ENCODE data around the gene DYNC2H1.

DYNC2H1 gene

GRCh38 chr11:103108933-103109817 lies at the start of gene DYNC2H1:
TSS of gene DYNC2H1 (plus strand) at chr11:103109426. CDS start at chr11:103109575, 149 bp downstream.
- Histone ChIP-seq H3K4me1 (ENCODE audit: control insufficient read depth in 1 of 2, insufficient read depth in 2 of 2, low read length in 2 of 2) (no peaks in the 10 kb centered on the region), H3K9me3 (ENCODE audit: control insufficient read depth in 1 of 2, low read length in 2 of 2) (no peaks in the 10 kb centered on the region), H3K27ac (ENCODE audit: low read depth, low read length) (peak within 1 kb of the TSS; percentile 13), H3K27me3 (ENCODE audit: control insufficient read depth in 1 of 2, insufficient read depth in 2 of 2, low read length in 2 of 2) (no peaks in the 10 kb centered on the region), H3K9ac (ENCODE audit: low read depth in 1 of 2, low read length in 2 of 2) (peak within 1 kb of the TSS; percentile 42 to 78), H3K36me3 (ENCODE audit: control insufficient read depth in 1 of 2, insufficient read depth in 2 of 2, low read length in 2 of 2) (no peaks in the 10 kb centered on the region), H3K4me3 (ENCODE audit: low read depth in 1 of 2, low read length in 2 of 2) (peak within 1 kb of the TSS; percentile 83 to 85)

- no peak overlapping the region for H3K27ac ChIP-seq (ENCODE audit: low read depth, low read length)
Observed at GRCh38 chr11:103061656-103062055, 47.6 kb upstream of the DYNC2H1 start.

GRCh38 chr11:103067118-103067517 lies 42.1 kb upstream of the DYNC2H1 start:
- H3K36me3 ChIP-seq (ENCODE audit: control insufficient read depth in 1 of 2, insufficient read depth in 2 of 2, low read length in 2 of 2) = peaks cover 9 to 18% of the 10 kb centered on the region in 2 donors
- no peaks in the 10 kb centered on the region for H3K27me3 ChIP-seq (ENCODE audit: control insufficient read depth in 1 of 2, insufficient read depth in 2 of 2, low read length in 2 of 2)
- no peak overlapping the region for H3K4me3 ChIP-seq (ENCODE audit: low read depth in 1 of 2, low read length in 2 of 2)
- no peak overlapping the region for H3K27ac ChIP-seq (ENCODE audit: low read depth, low read length)
- H3K9ac ChIP-seq (ENCODE audit: low read depth in 1 of 2, low read length in 2 of 2) = no peak overlapping the region
- H3K4me1 ChIP-seq (ENCODE audit: control insufficient read depth in 1 of 2, insufficient read depth in 2 of 2, low read length in 2 of 2) = peaks cover 4 to 19% of the 10 kb centered on the region in 2 donors
- H3K9me3 ChIP-seq (ENCODE audit: control insufficient read depth in 1 of 2, low read length in 2 of 2) = no peaks in the 10 kb centered on the region

More at GRCh38 chr11:103061656-103062055, 47.6 kb upstream of the DYNC2H1 start:
- H3K36me3 ChIP-seq (ENCODE audit: control insufficient read depth in 1 of 2, insufficient read depth in 2 of 2, low read length in 2 of 2) = peaks cover 13 to 30% of the 10 kb centered on the region in 2 donors
- no peaks in the 10 kb centered on the region for H3K27me3 ChIP-seq (ENCODE audit: control insufficient read depth in 1 of 2, insufficient read depth in 2 of 2, low read length in 2 of 2)
- no peak overlapping the region for H3K4me3 ChIP-seq (ENCODE audit: low read depth in 1 of 2, low read length in 2 of 2)
- H3K4me1 ChIP-seq (ENCODE audit: control insufficient read depth in 1 of 2, insufficient read depth in 2 of 2, low read length in 2 of 2) = no peaks in the 10 kb centered on the region
- no peak overlapping the region for H3K9ac ChIP-seq (ENCODE audit: low read depth in 1 of 2, low read length in 2 of 2)
- H3K9me3 ChIP-seq (ENCODE audit: control insufficient read depth in 1 of 2, low read length in 2 of 2) = no peaks in the 10 kb centered on the region

DNA sequence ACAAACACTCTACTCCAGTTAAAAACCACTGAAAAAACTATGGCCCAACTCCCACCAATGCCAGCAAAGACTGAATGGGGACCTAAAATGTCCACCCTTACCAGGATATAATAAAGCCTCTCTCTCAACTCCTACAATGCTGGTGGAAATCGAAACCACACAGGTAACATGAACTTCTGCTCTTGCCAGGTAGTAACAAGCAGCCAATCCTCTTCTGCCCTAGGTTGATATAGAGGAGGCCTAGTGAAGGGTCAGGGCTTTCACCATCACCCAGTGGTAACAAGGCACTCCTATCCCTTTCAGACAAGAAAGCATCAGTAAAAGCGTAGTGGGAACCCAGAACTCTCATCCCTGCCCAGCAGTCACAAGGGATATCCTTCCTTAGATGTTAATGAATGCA lies 39.9 kb upstream of the DYNC2H1 start:
- H3K27ac ChIP-seq (ENCODE audit: low read depth, low read length) = no peak overlapping the region
- peaks cover 4 to 19% of the 10 kb centered on the region in 2 donors for H3K4me1 ChIP-seq (ENCODE audit: control insufficient read depth in 1 of 2, insufficient read depth in 2 of 2, low read length in 2 of 2)
- no peaks in the 10 kb centered on the region for H3K9me3 ChIP-seq (ENCODE audit: control insufficient read depth in 1 of 2, low read length in 2 of 2)
- no peak overlapping the region for H3K9ac ChIP-seq (ENCODE audit: low read depth in 1 of 2, low read length in 2 of 2)
- H3K4me3 ChIP-seq (ENCODE audit: low read depth in 1 of 2, low read length in 2 of 2) = no peak overlapping the region
- no peaks in the 10 kb centered on the region for H3K27me3 ChIP-seq (ENCODE audit: control insufficient read depth in 1 of 2, insufficient read depth in 2 of 2, low read length in 2 of 2)
- peaks cover 6 to 7% of the 10 kb centered on the region in 2 donors for H3K36me3 ChIP-seq (ENCODE audit: control insufficient read depth in 1 of 2, insufficient read depth in 2 of 2, low read length in 2 of 2)

GRCh38 chr11:103070142-103070541 lies 39.1 kb upstream of the DYNC2H1 start:
- H3K9ac ChIP-seq (ENCODE audit: low read depth in 1 of 2, low read length in 2 of 2) = no peak overlapping the region
- no peak overlapping the region for H3K4me3 ChIP-seq (ENCODE audit: low read depth in 1 of 2, low read length in 2 of 2)
- H3K27me3 ChIP-seq (ENCODE audit: control insufficient read depth in 1 of 2, insufficient read depth in 2 of 2, low read length in 2 of 2) = no peaks in the 10 kb centered on the region
- H3K4me1 ChIP-seq (ENCODE audit: control insufficient read depth in 1 of 2, insufficient read depth in 2 of 2, low read length in 2 of 2) = peaks cover 4 to 19% of the 10 kb centered on the region in 2 donors
- peaks cover 6 to 10% of the 10 kb centered on the region in 2 donors for H3K36me3 ChIP-seq (ENCODE audit: control insufficient read depth in 1 of 2, insufficient read depth in 2 of 2, low read length in 2 of 2)
- no peak overlapping the region for H3K27ac ChIP-seq (ENCODE audit: low read depth, low read length)
- no peaks in the 10 kb centered on the region for H3K9me3 ChIP-seq (ENCODE audit: control insufficient read depth in 1 of 2, low read length in 2 of 2)

- Histone ChIP-seq H3K36me3 (ENCODE audit: control insufficient read depth in 1 of 2, insufficient read depth in 2 of 2, low read length in 2 of 2) (peaks cover 6 to 17% of the 10 kb centered on the region in 2 donors), H3K4me1 (ENCODE audit: control insufficient read depth in 1 of 2, insufficient read depth in 2 of 2, low read length in 2 of 2) (peaks cover 4 to 19% of the 10 kb centered on the region in 2 donors), H3K27me3 (ENCODE audit: control insufficient read depth in 1 of 2, insufficient read depth in 2 of 2, low read length in 2 of 2) (no peaks in the 10 kb centered on the region), H3K9me3 (ENCODE audit: control insufficient read depth in 1 of 2, low read length in 2 of 2) (no peaks in the 10 kb centered on the region), H3K27ac (ENCODE audit: low read depth, low read length) (no peak overlapping the region), H3K9ac (ENCODE audit: low read depth in 1 of 2, low read length in 2 of 2) (no peak overlapping the region), H3K4me3 (ENCODE audit: low read depth in 1 of 2, low read length in 2 of 2) (no peak overlapping the region)
Observed at GRCh38 chr11:103071008-103071407, 38.2 kb upstream of the DYNC2H1 start.

DNA sequence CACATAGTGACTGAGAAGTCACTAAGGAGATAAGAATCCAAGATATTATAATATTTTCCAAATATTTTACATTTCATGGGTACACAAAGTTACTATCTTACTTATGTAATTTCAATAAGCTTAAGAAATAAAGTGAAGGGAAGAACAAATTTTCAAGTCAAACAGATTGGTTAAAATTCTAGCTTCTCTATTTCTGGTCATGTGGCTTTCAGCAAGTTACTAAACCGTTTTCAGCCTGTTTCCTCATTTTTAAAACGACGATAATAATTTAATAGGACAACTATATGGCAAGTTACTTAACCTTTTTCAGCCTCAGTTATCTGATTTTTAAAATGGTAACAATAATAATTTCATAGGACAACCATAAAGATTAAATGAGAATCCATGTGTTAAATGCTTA lies 32.9 kb upstream of the DYNC2H1 start:
- Histone ChIP-seq H3K4me1 (ENCODE audit: control insufficient read depth in 1 of 2, insufficient read depth in 2 of 2, low read length in 2 of 2) (no peaks in the 10 kb centered on the region), H3K9me3 (ENCODE audit: control insufficient read depth in 1 of 2, low read length in 2 of 2) (no peaks in the 10 kb centered on the region), H3K27me3 (ENCODE audit: control insufficient read depth in 1 of 2, insufficient read depth in 2 of 2, low read length in 2 of 2) (no peaks in the 10 kb centered on the region), H3K9ac (ENCODE audit: low read depth in 1 of 2, low read length in 2 of 2) (no peak overlapping the region), H3K36me3 (ENCODE audit: control insufficient read depth in 1 of 2, insufficient read depth in 2 of 2, low read length in 2 of 2) (peaks cover 10 to 47% of the 10 kb centered on the region in 2 donors), H3K27ac (ENCODE audit: low read depth, low read length) (no peak overlapping the region), H3K4me3 (ENCODE audit: low read depth in 1 of 2, low read length in 2 of 2) (no peak overlapping the region)

- Histone ChIP-seq H3K9ac (ENCODE audit: low read depth in 1 of 2, low read length in 2 of 2) (no peak overlapping the region), H3K9me3 (ENCODE audit: control insufficient read depth in 1 of 2, low read length in 2 of 2) (no peaks in the 10 kb centered on the region), H3K36me3 (ENCODE audit: control insufficient read depth in 1 of 2, insufficient read depth in 2 of 2, low read length in 2 of 2) (peaks cover 15 to 51% of the 10 kb centered on the region in 2 donors), H3K4me3 (ENCODE audit: low read depth in 1 of 2, low read length in 2 of 2) (no peak overlapping the region), H3K27me3 (ENCODE audit: control insufficient read depth in 1 of 2, insufficient read depth in 2 of 2, low read length in 2 of 2) (no peaks in the 10 kb centered on the region), H3K27ac (ENCODE audit: low read depth, low read length) (no peak overlapping the region), H3K4me1 (ENCODE audit: control insufficient read depth in 1 of 2, insufficient read depth in 2 of 2, low read length in 2 of 2) (no peaks in the 10 kb centered on the region)
Observed at GRCh38 chr11:103077554-103077953, 31.7 kb upstream of the DYNC2H1 start.

- Histone ChIP-seq H3K9ac (ENCODE audit: low read depth in 1 of 2, low read length in 2 of 2) (no peak overlapping the region), H3K4me3 (ENCODE audit: low read depth in 1 of 2, low read length in 2 of 2) (no peak overlapping the region), H3K9me3 (ENCODE audit: control insufficient read depth in 1 of 2, low read length in 2 of 2) (no peaks in the 10 kb centered on the region), H3K36me3 (ENCODE audit: control insufficient read depth in 1 of 2, insufficient read depth in 2 of 2, low read length in 2 of 2) (peaks cover 16 to 49% of the 10 kb centered on the region in 2 donors), H3K27me3 (ENCODE audit: control insufficient read depth in 1 of 2, insufficient read depth in 2 of 2, low read length in 2 of 2) (no peaks in the 10 kb centered on the region), H3K27ac (ENCODE audit: low read depth, low read length) (no peak overlapping the region), H3K4me1 (ENCODE audit: control insufficient read depth in 1 of 2, insufficient read depth in 2 of 2, low read length in 2 of 2) (no peaks in the 10 kb centered on the region)
Observed at GRCh38 chr11:103078710-103079109, 30.5 kb upstream of the DYNC2H1 start.

- Histone ChIP-seq H3K4me3 (ENCODE audit: low read depth in 1 of 2, low read length in 2 of 2) (no peak overlapping the region), H3K36me3 (ENCODE audit: control insufficient read depth in 1 of 2, insufficient read depth in 2 of 2, low read length in 2 of 2) (peaks cover 16 to 47% of the 10 kb centered on the region in 2 donors), H3K27ac (ENCODE audit: low read depth, low read length) (no peak overlapping the region), H3K9ac (ENCODE audit: low read depth in 1 of 2, low read length in 2 of 2) (no peak overlapping the region), H3K9me3 (ENCODE audit: control insufficient read depth in 1 of 2, low read length in 2 of 2) (no peaks in the 10 kb centered on the region), H3K4me1 (ENCODE audit: control insufficient read depth in 1 of 2, insufficient read depth in 2 of 2, low read length in 2 of 2) (no peaks in the 10 kb centered on the region), H3K27me3 (ENCODE audit: control insufficient read depth in 1 of 2, insufficient read depth in 2 of 2, low read length in 2 of 2) (no peaks in the 10 kb centered on the region)
Observed at GRCh38 chr11:103079833-103080232, 29.4 kb upstream of the DYNC2H1 start.

All from duodenal mucosa (tissue), 2 donors.